ENCODE measurements around the gene CDH2. TPM values are rescaled to one million over a fixed set of nuclear protein-coding genes. Genes with fewer than 3 reads are reported as not detected.

The CDH2 gene
- total RNA-seq, 1 experiment from 2014 or later, result 42.3 TPM

- Histone ChIP-seq H3K27ac (ENCODE audit: low read length) (no peak overlapping the region), H3K9me3 (ENCODE audit: control insufficient read depth, insufficient read depth, low read depth, low read length) (no peaks in the 10 kb centered on the region), H3K27me3 (ENCODE audit: control insufficient read depth, insufficient read depth, low read length) (no peaks in the 10 kb centered on the region), H3K36me3 (ENCODE audit: control insufficient read depth, insufficient read depth, low read length) (no peaks in the 10 kb centered on the region), H3K4me1 (ENCODE audit: control insufficient read depth, insufficient read depth, low read length) (no peaks in the 10 kb centered on the region), H3K4me3 (ENCODE audit: low read depth in 2 of 2, low read length in 2 of 2) (no peak overlapping the region)
- BruUV-seq (replicated peaks), result no TSS peak
- POLR2A ChIA-PET, result no interaction called here
- DNase-seq (ENCODE audit: low read depth, low spot score) (no peak), ATAC-seq (no peak)
- TF ChIP-seq REST (IDR thresholded peaks at IDR 0.05; ENCODE audit: insufficient read depth in 1 of 2, low read depth in 2 of 2, low read length in 1 of 2) (no peak), SIN3A (IDR thresholded peaks at IDR 0.05; ENCODE audit: borderline replicate concordance, insufficient read depth, low read depth, low read length) (no peak), TCF7L2 (IDR thresholded peaks at IDR 0.05; ENCODE audit: low read depth, low read length) (no peak), POLR2AphosphoS5 (IDR thresholded peaks at IDR 0.05; ENCODE audit: low read depth, low read length) (no peak)
- TF ChIP-seq, protein P1, sequence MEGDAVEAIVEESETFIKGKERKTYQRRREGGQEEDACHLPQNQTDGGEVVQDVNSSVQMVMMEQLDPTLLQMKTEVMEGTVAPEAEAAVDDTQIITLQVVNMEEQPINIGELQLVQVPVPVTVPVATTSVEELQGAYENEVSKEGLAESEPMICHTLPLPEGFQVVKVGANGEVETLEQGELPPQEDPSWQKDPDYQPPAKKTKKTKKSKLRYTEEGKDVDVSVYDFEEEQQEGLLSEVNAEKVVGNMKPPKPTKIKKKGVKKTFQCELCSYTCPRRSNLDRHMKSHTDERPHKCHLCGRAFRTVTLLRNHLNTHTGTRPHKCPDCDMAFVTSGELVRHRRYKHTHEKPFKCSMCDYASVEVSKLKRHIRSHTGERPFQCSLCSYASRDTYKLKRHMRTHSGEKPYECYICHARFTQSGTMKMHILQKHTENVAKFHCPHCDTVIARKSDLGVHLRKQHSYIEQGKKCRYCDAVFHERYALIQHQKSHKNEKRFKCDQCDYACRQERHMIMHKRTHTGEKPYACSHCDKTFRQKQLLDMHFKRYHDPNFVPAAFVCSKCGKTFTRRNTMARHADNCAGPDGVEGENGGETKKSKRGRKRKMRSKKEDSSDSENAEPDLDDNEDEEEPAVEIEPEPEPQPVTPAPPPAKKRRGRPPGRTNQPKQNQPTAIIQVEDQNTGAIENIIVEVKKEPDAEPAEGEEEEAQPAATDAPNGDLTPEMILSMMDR (IDR thresholded peaks at IDR 0.05), result no peak
- intact Hi-C loops (cut with micrococcal nuclease; ENCODE audit: unreplicated experiment), result no loop called here
- CTCF ChIA-PET, result no interaction called here
- in situ Hi-C loops (cut with HindIII; ENCODE audit: low pct_unique_long_range_greater_than_20kb, low sequenced_read_pairs), result no loop called here
Observed at GRCh38 chr18:28198620-28199019, 21.7 kb upstream of the CDH2 start.

DNA sequence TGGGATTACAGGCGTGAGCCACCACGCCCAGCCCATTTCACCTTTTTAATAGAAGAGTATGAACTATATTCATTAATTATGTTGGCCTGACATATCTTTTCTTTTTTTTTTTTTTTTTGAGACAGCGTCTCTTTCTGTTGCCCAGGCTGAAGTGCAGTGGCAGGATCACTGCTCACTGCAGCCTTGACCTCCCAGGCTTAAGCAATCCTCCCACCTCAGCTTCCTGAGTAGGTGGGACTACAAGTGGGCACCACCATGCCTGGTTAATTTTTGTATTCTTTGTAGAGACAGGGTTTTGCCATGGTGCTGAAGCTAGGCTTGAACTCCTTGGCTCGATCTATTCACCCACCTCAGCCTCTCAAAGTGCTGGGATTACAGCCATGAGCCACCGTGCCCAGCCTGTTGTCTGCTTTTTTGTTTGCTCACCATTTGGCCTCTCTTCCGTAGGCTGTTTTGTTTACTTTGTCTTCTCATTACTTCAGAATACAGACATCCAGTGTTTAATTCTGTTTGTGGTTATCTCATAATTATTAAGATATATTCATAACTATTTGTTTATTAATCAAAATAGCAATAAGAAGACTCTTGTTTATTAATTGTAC is 16.3 kb upstream of the CDH2 start:
- no peak for ATAC-seq
- no peak overlapping the region for H3K27ac ChIP-seq (ENCODE audit: low read length)
- ChIA-PET POLR2A (no interaction called here), CTCF (no interaction called here)
- DNase-seq (ENCODE audit: low read depth, low spot score), result no peak
- in situ Hi-C loops (cut with HindIII; ENCODE audit: low pct_unique_long_range_greater_than_20kb, low sequenced_read_pairs) (no loop called here), intact Hi-C loops (cut with micrococcal nuclease; ENCODE audit: unreplicated experiment) (no loop called here)
- TF ChIP-seq POLR2AphosphoS5 (IDR thresholded peaks at IDR 0.05; ENCODE audit: low read depth, low read length) (no peak), SIN3A (IDR thresholded peaks at IDR 0.05; ENCODE audit: borderline replicate concordance, insufficient read depth, low read depth, low read length) (no peak), TCF7L2 (IDR thresholded peaks at IDR 0.05; ENCODE audit: low read depth, low read length) (no peak), REST (IDR thresholded peaks at IDR 0.05; ENCODE audit: insufficient read depth in 1 of 2, low read depth in 2 of 2, low read length in 1 of 2) (no peak)
- no peaks in the 10 kb centered on the region for H3K9me3 ChIP-seq (ENCODE audit: control insufficient read depth, insufficient read depth, low read depth, low read length)
- H3K36me3 ChIP-seq (ENCODE audit: control insufficient read depth, insufficient read depth, low read length), result no peaks in the 10 kb centered on the region
- no peak overlapping the region for H3K4me3 ChIP-seq (ENCODE audit: low read depth in 2 of 2, low read length in 2 of 2)
- H3K27me3 ChIP-seq (ENCODE audit: control insufficient read depth, insufficient read depth, low read length), result no peaks in the 10 kb centered on the region
- H3K4me1 ChIP-seq (ENCODE audit: control insufficient read depth, insufficient read depth, low read length), result no peaks in the 10 kb centered on the region
- BruUV-seq (replicated peaks), result no TSS peak
